Stimulated activated CD4-positive, alpha-beta T cell treated with anti-CD3 and anti-CD28 coated beads, Interleukin-12 subunit alpha, Interleukin-12 subunit beta, amount 100 ng/mL, for 24 hours (primary cell): ENCODE results near the gene GRIA2.

ENCODE experiments used
- DNase-seq, 2 experiments: peaks; one replicate each; pipeline ENCODE4 v3.0.0-alpha.2; 2020; ENCODE audit warnings: low read depth in 2 of 2

The GRIA2 gene

DNA sequence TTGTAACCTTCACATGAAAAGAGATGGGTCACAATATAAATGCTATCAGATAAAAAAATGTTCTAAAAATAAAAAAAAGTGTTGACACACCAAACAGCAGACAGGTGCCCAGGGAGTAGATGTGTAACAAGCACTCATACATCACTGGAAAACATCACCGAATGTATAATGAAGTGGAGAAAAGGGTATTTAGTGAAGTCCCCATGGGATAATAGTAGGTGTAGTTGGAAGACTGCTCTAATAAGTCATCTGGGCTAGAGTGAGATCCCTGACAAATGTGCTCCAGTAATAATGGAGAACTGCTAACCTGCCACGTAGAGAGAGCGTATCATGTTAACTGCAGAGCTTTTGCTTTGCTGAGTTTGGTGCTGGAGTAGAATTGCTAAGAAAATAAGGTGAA, 152.0 kb downstream of the GRIA2 start:
- DNase-seq = no peak

DNA sequence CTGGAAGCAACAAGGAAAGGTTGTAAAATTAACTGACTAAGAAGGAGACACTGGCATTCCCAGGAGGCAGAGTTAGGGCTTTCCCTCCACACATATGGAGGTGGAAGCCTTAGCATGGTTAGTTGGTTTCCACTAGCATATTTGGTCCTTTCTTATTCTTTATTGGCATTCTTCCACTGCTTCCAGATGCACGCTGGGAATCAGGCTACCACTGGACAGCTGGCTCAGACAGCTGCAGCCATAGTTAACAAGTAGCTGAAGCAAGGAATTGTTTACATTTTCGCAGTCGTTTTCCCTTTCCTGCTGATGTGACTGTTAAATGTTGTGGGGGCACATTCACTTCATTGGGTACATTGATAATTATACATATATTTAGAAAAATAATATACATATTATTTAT, 169.2 kb downstream of the GRIA2 start:
- DNase-seq = no peak

DNA sequence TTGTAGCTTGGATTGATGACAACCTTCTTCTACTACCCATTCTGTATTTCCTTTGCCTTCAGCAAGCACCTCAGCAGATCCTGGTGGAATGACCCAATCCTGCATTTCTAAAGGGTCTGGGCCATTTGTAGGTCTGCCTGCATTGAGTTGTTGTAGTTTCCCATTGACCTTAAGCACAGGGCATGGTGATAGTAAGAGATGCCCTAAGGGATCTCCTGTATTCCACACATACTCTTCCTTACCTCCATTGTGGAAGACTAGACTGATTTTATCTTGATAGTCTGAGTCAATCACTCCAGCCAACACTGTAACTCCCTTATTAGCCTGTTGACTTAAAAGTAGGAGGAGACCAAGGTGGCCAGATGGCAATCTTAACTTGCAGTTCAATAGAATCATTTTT, 184.5 kb downstream of the GRIA2 start:
- no peak for DNase-seq
